ENCODE measurements around the gene ICOSLG.
"Not testable (repeated sequence)": the region's sequence is repeated elsewhere in the genome, so short reads cannot be mapped to it uniquely, and the experiment has no call there.

The ICOSLG gene

DNA sequence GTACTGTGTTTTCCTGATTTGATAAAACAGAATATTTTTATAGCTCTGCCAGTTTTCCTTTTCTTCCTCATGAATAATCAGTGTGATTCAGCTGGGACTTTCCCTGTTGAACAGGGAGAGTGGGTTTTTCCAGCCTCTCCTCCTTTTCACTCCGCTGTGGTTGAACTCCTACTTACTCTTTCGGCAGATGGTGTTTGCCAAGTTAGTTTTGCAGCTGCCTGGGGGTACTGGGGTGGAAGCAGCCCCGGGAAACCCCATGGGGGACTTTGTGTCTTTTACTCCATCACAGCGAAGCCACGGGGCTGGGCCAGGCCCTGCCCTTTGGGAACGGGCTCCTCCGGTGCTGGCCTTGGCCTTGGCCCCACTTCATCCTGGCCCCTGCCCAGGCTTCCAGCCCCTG, 55.9 kb downstream of the ICOSLG start:
- POLR2A ChIA-PET; DNase-seq (ENCODE audit: extremely low spot score); CTCF ChIA-PET: not testable (repeated sequence)

DNA sequence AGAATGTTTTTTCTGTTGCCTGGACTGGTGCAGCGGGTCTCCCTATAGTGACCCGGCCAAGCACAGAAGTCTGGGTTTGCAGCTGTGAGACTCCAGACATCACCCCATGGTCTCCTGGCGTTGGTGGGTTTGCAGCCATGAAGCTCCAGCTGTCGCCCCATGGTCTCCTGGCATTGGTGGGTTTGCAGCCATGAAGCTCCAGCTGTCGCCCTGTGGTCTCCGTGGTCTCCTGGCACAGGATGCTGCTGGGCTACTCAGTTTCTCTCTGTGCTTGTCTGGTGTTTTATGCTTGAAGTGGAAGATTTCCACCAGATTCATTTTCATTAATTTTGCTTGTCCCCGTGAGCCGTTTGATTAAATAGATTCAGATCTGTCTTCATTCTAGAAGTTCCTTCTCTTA, 58.5 kb downstream of the ICOSLG start:
- POLR2A ChIA-PET; CTCF ChIA-PET; DNase-seq (ENCODE audit: extremely low spot score): not testable (repeated sequence)

DNA sequence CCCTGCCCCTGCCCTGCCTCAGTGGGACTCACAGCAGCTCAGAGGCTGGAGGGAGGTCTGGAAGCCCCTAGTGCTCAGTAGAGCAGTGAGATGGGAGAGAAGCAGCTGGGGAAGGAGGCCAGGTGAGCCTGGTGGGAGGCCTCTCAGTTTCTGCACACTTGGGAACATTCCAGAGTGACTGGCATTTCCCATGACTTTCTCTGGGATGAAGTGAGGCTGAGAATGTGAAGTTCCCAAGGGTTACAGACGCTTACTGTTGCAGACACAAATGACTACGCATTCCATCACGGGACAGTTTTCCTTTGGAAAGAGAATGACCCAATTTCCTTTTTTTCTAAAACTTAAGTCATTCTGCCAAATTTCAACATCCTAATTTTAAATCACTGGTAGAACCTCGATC, 59.2 kb downstream of the ICOSLG start:
- POLR2A ChIA-PET; DNase-seq (ENCODE audit: extremely low spot score); CTCF ChIA-PET: not testable (repeated sequence)

DNA sequence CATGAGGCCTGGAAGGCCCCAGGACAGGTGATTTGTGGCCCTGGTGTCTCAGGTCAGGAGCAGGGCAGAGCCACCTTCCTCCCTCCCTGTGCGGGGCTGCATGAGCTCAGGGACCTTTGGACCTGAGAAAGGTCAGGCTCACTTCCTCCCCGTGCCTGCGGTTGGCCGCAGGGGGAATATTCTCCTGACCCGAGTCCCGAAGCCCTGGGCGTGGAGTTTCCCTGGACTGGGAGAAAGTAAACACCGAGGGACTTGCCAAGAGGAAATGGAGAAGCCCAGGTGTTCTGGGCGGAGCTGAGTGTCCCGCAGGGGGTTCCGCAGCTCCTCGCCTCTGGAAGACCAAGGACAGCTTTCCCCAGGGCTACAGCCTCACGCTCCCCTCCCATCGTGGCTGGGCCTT, 64.6 kb downstream of the ICOSLG start:
- CTCF ChIA-PET; POLR2A ChIA-PET; DNase-seq (ENCODE audit: extremely low spot score): not testable (repeated sequence)

DNA sequence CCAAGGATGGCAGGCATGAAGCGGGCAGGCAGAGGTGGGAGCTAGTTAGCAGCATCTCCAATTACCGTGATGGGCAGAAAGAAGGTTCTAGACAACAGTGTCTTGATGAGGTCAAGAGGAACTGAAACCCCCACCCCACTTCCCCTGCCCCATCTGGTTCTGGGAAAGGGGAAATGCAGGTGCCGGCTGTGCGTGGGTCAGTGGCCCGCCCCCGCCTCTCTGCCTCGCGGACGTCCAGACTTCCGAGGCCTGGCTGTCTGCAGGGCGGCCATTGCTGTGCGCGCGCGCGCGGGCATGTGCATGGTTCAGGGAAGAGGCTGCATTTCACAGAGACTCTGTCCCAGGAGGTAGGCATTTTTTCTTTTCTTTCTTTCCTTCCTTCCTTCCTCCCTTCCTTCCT, 65.6 kb downstream of the ICOSLG start:
- CTCF ChIA-PET; DNase-seq (ENCODE audit: extremely low spot score); POLR2A ChIA-PET: not testable (repeated sequence)
